DMS53 treated with DMSO at 0.1 percent for 48 hours (cell line): ENCODE data around the gene RUNX3.
"Not testable (repeated sequence)": the region's sequence is repeated elsewhere in the genome, so short reads cannot be mapped to it uniquely, and the experiment has no call there.

Source experiments
- DNase-seq: peaks from one replicate; lab custom pipeline; 2025; ENCODE audit not compliant: unreplicated experiment; lab: John Stamatoyannopoulos, UW

The RUNX3 gene

GRCh38 chr1:24930260-24931145 is at the start of gene RUNX3:
Gene RUNX3 (minus strand): TSS chr1:24930276. CDS start chr1:24929868, 408 bp downstream.
- DNase-seq = no peak

GRCh38 chr1:24979232-24979631 is 49.2 kb upstream of the RUNX3 start:
- not testable (repeated sequence) for DNase-seq

GRCh38 chr1:24978383-24979032 is 48.4 kb upstream of the RUNX3 start:
- no peak for DNase-seq

- no peak for DNase-seq
Observed at GRCh38 chr1:24975391-24975790, 45.3 kb upstream of the RUNX3 start.

GRCh38 chr1:24973315-24973714 is 43.2 kb upstream of the RUNX3 start:
- no peak for DNase-seq

- no peak for DNase-seq
Observed at GRCh38 chr1:24972915-24973242, 42.8 kb upstream of the RUNX3 start.

GRCh38 chr1:24972221-24972914 is 42.3 kb upstream of the RUNX3 start:
- no peak for DNase-seq

GRCh38 chr1:24970926-24971875 is 41.1 kb upstream of the RUNX3 start:
- DNase-seq = no peak

GRCh38 chr1:24970399-24970753 is 40.3 kb upstream of the RUNX3 start:
- DNase-seq = no peak

GRCh38 chr1:24969596-24970398 is 39.7 kb upstream of the RUNX3 start:
- no peak for DNase-seq

- DNase-seq = no peak
Observed at GRCh38 chr1:24968941-24969585, 39.0 kb upstream of the RUNX3 start.

- DNase-seq = no peak
Observed at GRCh38 chr1:24967962-24968361, 37.9 kb upstream of the RUNX3 start.

GRCh38 chr1:24967555-24967954 is 37.5 kb upstream of the RUNX3 start:
- no peak for DNase-seq

GRCh38 chr1:24966724-24967346 is 36.8 kb upstream of the RUNX3 start:
- DNase-seq = no peak

GRCh38 chr1:24966121-24966723 is 36.1 kb upstream of the RUNX3 start:
- no peak for DNase-seq

GRCh38 chr1:24965571-24965930 is 35.5 kb upstream of the RUNX3 start:
- no peak for DNase-seq

GRCh38 chr1:24964811-24965570 is 34.9 kb upstream of the RUNX3 start:
- no peak for DNase-seq
